DND-41 (cell line): Measurements from ENCODE around the gene PIEZO2.
A peak's percentile ranks its signal among the peaks of the same experiment; 100 is the strongest.

ENCODE experiments used
- ATAC-seq: fragments of 200-7000 bp; cut with Tn5 transposase; 3 replicates; pipeline ENCODE4 v1.9.1; 2021; ENCODE audit warnings: low read depth; ENCODE audit not compliant: insufficient read depth
- DNase-seq: peaks from one replicate; pipeline ENCODE4 v3.0.0-alpha.2; 2020
- H2AFZ ChIP-seq: 2 replicates; pipeline ENCODE4 v1.6.0; 2012; ENCODE audit warnings: low read depth, low read length
- H3K27ac ChIP-seq: 2 replicates; pipeline ENCODE4 v1.5.1; 2012; ENCODE audit warnings: low read length, inconsistent platforms
- H3K27me3 ChIP-seq: fragments of 200-600 bp; sonication (generic); 2 replicates; pipeline ENCODE4 v1.6.0; 2012; ENCODE audit warnings: low read length, mild to moderate bottlenecking, inconsistent platforms; ENCODE audit not compliant: insufficient read depth, poor library complexity
- H3K36me3 ChIP-seq: 2 replicates; pipeline ENCODE4 v1.5.1; 2012; ENCODE audit warnings: low read length, inconsistent platforms; ENCODE audit not compliant: insufficient read depth
- H3K4me1 ChIP-seq: 2 replicates; pipeline ENCODE4 v1.5.1; 2012; ENCODE audit warnings: mild to moderate bottlenecking, low read length; ENCODE audit not compliant: insufficient read depth
- H3K4me2 ChIP-seq: 2 replicates; pipeline ENCODE4 v1.6.0; 2012; ENCODE audit warnings: mild to moderate bottlenecking, moderate library complexity, low read length, inconsistent platforms; ENCODE audit not compliant: insufficient read depth
- H3K4me3 ChIP-seq, 2 experiments: fragments of 200-600 bp in 1 of 2; shearing (Covaris generic) in 1 of 2; 2 replicates each; pipeline ENCODE4 v1.5.1; 2012 to 2016; ENCODE audit warnings: inconsistent platforms in 2 of 2, low read length in 2 of 2, mild to moderate bottlenecking in 2 of 2, low read depth in 1 of 2, moderate library complexity in 1 of 2
- H3K79me2 ChIP-seq: 2 replicates; pipeline ENCODE4 v1.6.0; 2012; ENCODE audit warnings: low read length, inconsistent platforms; ENCODE audit not compliant: insufficient read depth
- H3K9ac ChIP-seq: 2 replicates; pipeline ENCODE4 v1.6.0; 2012; ENCODE audit warnings: low read depth, mild to moderate bottlenecking, inconsistent platforms, low read length, moderate library complexity
- H3K9me3 ChIP-seq: 2 replicates; pipeline ENCODE4 v1.5.1; 2012; ENCODE audit warnings: low read length, moderate library complexity, mild to moderate bottlenecking, inconsistent platforms; ENCODE audit not compliant: insufficient read depth, severe bottlenecking
- H4K20me1 ChIP-seq: 2 replicates; pipeline ENCODE4 v1.6.0; 2012; ENCODE audit warnings: low read length; ENCODE audit not compliant: insufficient read depth
- CTCF ChIP-seq: IDR thresholded peaks from 2 replicates; pipeline ENCODE4 v1.5.1; 2012; ENCODE audit warnings: borderline replicate concordance, low read length, moderate library complexity, mild to moderate bottlenecking; ENCODE audit not compliant: poor library complexity, severe bottlenecking; ENCODE audit errors: extremely low read depth
- EZH2 ChIP-seq: IDR thresholded peaks from 3 replicates; pipeline ENCODE4 v1.6.1; 2012; ENCODE audit warnings: borderline replicate concordance, low read depth, mild to moderate bottlenecking, moderate library complexity, low read length, inconsistent platforms; ENCODE audit not compliant: severe bottlenecking

The PIEZO2 gene

GRCh38 chr18:10851824-10852319, 297.5 kb downstream of the PIEZO2 start:
- H3K79me2 ChIP-seq: no peaks in the 10 kb centered on the region
- no peak overlapping the region for H3K9ac ChIP-seq
- H3K27ac ChIP-seq: no peak overlapping the region
- ATAC-seq: peak; percentile 49; the same call in 1 of the 3 replicates
- no peak overlapping the region for H3K4me3 ChIP-seq
- H3K36me3 ChIP-seq: no peaks in the 10 kb centered on the region
- no peak for TF ChIP-seq EZH2
- peak; percentile 73 for TF ChIP-seq CTCF
- no peak overlapping the region for H2AFZ ChIP-seq
- no peak for DNase-seq
- no peak overlapping the region for H3K4me2 ChIP-seq
- H3K4me1 ChIP-seq: no peaks in the 10 kb centered on the region; the same call in 1 of the 2 replicates
- H3K9me3 ChIP-seq: no peaks in the 10 kb centered on the region
- peaks cover 14% of the 10 kb centered on the region for H3K27me3 ChIP-seq
- H4K20me1 ChIP-seq: no peaks in the 10 kb centered on the region; the same call in 1 of the 2 replicates

- no peak for ATAC-seq
- Histone ChIP-seq H3K36me3 (no peaks in the 10 kb centered on the region), H3K4me3 (no peak overlapping the region), H3K9ac (no peak overlapping the region), H4K20me1 (no peaks in the 10 kb centered on the region; the same call in 1 of the 2 replicates), H3K9me3 (no peaks in the 10 kb centered on the region), H2AFZ (no peak overlapping the region), H3K4me2 (no peak overlapping the region), H3K4me1 (no peaks in the 10 kb centered on the region), H3K27me3 (peaks cover 8% of the 10 kb centered on the region), H3K27ac (no peak overlapping the region), H3K79me2 (no peaks in the 10 kb centered on the region)
- no peak for DNase-seq
- TF ChIP-seq CTCF (no peak), EZH2 (no peak)
These were observed 298.5 kb downstream of the PIEZO2 start for GRCh38 chr18:10850840-10851239.

GRCh38 chr18:10850216-10850615, 299.2 kb downstream of the PIEZO2 start:
- Histone ChIP-seq H3K27me3 (peaks cover 7% of the 10 kb centered on the region), H3K79me2 (no peaks in the 10 kb centered on the region), H3K4me3 (no peak overlapping the region), H3K27ac (no peak overlapping the region), H3K4me2 (no peak overlapping the region), H2AFZ (no peak overlapping the region), H3K4me1 (no peaks in the 10 kb centered on the region), H3K9me3 (no peaks in the 10 kb centered on the region), H3K9ac (no peak overlapping the region), H4K20me1 (no peaks in the 10 kb centered on the region; the same call in 1 of the 2 replicates), H3K36me3 (no peaks in the 10 kb centered on the region)
- DNase-seq (no peak), ATAC-seq (no peak)
- no peak for TF ChIP-seq EZH2
- TF ChIP-seq CTCF: no peak
